ENCODE data around the gene CHRNB2.

Gene CHRNB2

DNA sequence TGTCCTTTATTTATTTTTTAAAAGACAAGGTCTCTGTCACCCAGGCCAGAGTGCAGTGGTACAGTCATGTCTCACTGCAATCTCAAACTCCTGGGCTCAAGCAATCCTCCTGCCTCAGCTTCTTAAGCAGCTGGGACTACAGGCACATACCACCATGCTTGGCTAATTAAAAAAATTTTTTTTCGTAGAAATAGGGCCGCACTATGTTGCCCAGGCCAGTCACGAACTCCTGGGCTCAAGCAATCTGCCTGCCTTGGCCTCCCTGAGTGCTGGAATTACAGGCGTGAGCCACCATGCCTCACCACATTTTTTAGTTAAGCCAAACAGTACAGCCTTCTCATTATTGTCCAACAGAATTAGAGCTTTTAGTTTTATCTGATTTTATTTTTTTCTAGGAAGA is 47.8 kb downstream of the CHRNB2 start:
- no peak overlapping the region for H3K9ac ChIP-seq (ENCODE audit: low read depth, low read length, poor library complexity)
- no peak overlapping the region for H3K4ac ChIP-seq (ENCODE audit: low read length)
- no peak overlapping the region for H3K23ac ChIP-seq (ENCODE audit: low read depth, low read length, poor library complexity)
- H4K8ac ChIP-seq (ENCODE audit: low read depth, low read length), result no peak overlapping the region
- H2AFZ ChIP-seq (ENCODE audit: low read length), result no peak overlapping the region
- no peak overlapping the region for H2BK5ac ChIP-seq (ENCODE audit: low read length)
- H3K27ac ChIP-seq (replicated peaks; ENCODE audit: low read length), result no peak overlapping the region
- H3K18ac ChIP-seq (ENCODE audit: low read length), result no peak overlapping the region
- no peak overlapping the region for H3K4me2 ChIP-seq (ENCODE audit: insufficient read depth, low read length, poor library complexity, severe bottlenecking)
- H3K4me3 ChIP-seq (ENCODE audit: low read length in 2 of 2), result no peak overlapping the region
- H3K9me3 ChIP-seq (replicated peaks in 1 of 2; ENCODE audit: control insufficient read depth in 2 of 2, insufficient read depth in 1 of 2, low read depth in 1 of 2, low read length in 2 of 2), result no peaks in the 10 kb centered on the region
- no peak for DNase-seq (ENCODE audit: low spot score)
- no CpG with 5 or more reads among the region's 4 CpGs for WGBS, 2 donors (ENCODE audit: extremely low coverage in 2 of 2, insufficient read length in 2 of 2, insufficient replicate concordance in 1 of 2)
- no peaks in the 10 kb centered on the region for H3K27me3 ChIP-seq (ENCODE audit: control insufficient read depth in 3 of 3, insufficient read depth in 3 of 3, low read depth in 1 of 3, low read length in 3 of 3)
- no peaks in the 10 kb centered on the region for H3K79me1 ChIP-seq (ENCODE audit: low read depth, low read length)
- H3K4me1 ChIP-seq (ENCODE audit: control insufficient read depth in 2 of 2, insufficient read depth in 1 of 2, low read depth in 1 of 2, low read length in 2 of 2), result peaks cover 6 to 7% of the 10 kb centered on the region in 2 donors
- no peak overlapping the region for H2BK120ac ChIP-seq (ENCODE audit: low read depth, low read length)
- H2BK12ac ChIP-seq (ENCODE audit: low read length), result no peak overlapping the region
- H3K14ac ChIP-seq (ENCODE audit: low read length), result no peak overlapping the region
- no peak overlapping the region for H2BK15ac ChIP-seq (ENCODE audit: low read length)
- H4K91ac ChIP-seq (ENCODE audit: low read depth, low read length, poor library complexity), result no peak overlapping the region
- H2AK5ac ChIP-seq (ENCODE audit: low read depth, low read length), result no peak overlapping the region
- peaks cover 0 to 18% of the 10 kb centered on the region in 2 donors for H3K36me3 ChIP-seq (replicated peaks in 1 of 2; ENCODE audit: control insufficient read depth in 2 of 2, insufficient read depth in 2 of 2, low read length in 2 of 2)

DNA sequence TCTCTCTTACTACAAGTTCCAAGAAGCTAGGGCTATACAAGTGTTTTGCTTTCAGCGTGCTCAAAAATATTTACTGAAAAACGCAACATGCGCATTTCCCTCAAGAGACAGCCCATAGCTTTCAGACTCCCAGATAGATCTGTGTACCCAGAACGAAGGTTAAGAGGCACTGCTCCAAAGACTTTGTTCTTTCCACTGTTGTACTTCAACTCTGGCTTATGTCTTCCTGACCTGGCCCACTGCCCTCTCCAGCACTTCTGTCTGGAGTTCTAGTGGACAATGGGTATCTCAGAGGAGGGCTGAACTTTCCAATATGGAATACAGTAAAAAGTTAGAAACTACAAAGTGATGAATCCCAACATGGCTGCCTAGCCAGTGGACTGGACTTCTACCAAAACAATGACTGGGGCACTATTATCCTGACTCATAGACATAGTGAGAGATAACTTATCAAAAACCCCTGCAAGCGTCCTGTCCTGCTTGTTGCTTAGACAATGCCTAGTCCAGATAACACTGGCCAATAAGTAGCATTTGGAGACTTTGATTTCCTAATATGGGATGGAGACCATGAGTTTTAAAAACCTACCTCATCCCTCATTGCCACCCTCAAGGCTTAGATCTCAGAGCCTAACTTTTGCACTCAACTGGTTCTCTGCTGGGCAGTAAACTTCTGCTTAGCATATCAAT is 49.2 kb downstream of the CHRNB2 start:
- no CpG with 5 or more reads among the region's 5 CpGs for WGBS, 2 donors (ENCODE audit: extremely low coverage in 2 of 2, insufficient read length in 2 of 2, insufficient replicate concordance in 1 of 2)
- H3K27ac ChIP-seq (replicated peaks; ENCODE audit: low read length), result no peak overlapping the region

GRCh38 chr1:154619181-154619948 is 51.8 kb downstream of the CHRNB2 start:
- H3K9me3 ChIP-seq (replicated peaks in 1 of 2; ENCODE audit: control insufficient read depth in 2 of 2, insufficient read depth in 1 of 2, low read depth in 1 of 2, low read length in 2 of 2), result no peaks in the 10 kb centered on the region
- H2BK5ac ChIP-seq (ENCODE audit: low read length), result no peak overlapping the region
- peaks cover 0 to 2% of the 10 kb centered on the region in 2 donors for H3K4me1 ChIP-seq (ENCODE audit: control insufficient read depth in 2 of 2, insufficient read depth in 1 of 2, low read depth in 1 of 2, low read length in 2 of 2)
- no peak overlapping the region for H3K9ac ChIP-seq (ENCODE audit: low read depth, low read length, poor library complexity)
- no peak overlapping the region for H2BK15ac ChIP-seq (ENCODE audit: low read length)
- no peak overlapping the region for H4K8ac ChIP-seq (ENCODE audit: low read depth, low read length)
- no peak overlapping the region for H3K14ac ChIP-seq (ENCODE audit: low read length)
- no peak overlapping the region for H3K4me3 ChIP-seq (ENCODE audit: low read length in 2 of 2)
- H3K27me3 ChIP-seq (ENCODE audit: control insufficient read depth in 3 of 3, insufficient read depth in 3 of 3, low read depth in 1 of 3, low read length in 3 of 3), result no peaks in the 10 kb centered on the region
- WGBS, 2 donors (ENCODE audit: extremely low coverage in 2 of 2, insufficient read length in 2 of 2, insufficient replicate concordance in 1 of 2), result no CpG with 5 or more reads among the region's 5 CpGs
- no peak overlapping the region for H4K91ac ChIP-seq (ENCODE audit: low read depth, low read length, poor library complexity)
- no peak for DNase-seq (ENCODE audit: low spot score)
- H2BK120ac ChIP-seq (ENCODE audit: low read depth, low read length), result no peak overlapping the region
- no peak overlapping the region for H2BK12ac ChIP-seq (ENCODE audit: low read length)
- H3K4me2 ChIP-seq (ENCODE audit: insufficient read depth, low read length, poor library complexity, severe bottlenecking), result no peak overlapping the region
- H3K4ac ChIP-seq (ENCODE audit: low read length), result no peak overlapping the region
- no peak overlapping the region for H3K18ac ChIP-seq (ENCODE audit: low read length)
- no peak overlapping the region for H2AK5ac ChIP-seq (ENCODE audit: low read depth, low read length)
- no peak overlapping the region for H3K27ac ChIP-seq (replicated peaks; ENCODE audit: low read length)
- no peak overlapping the region for H3K23ac ChIP-seq (ENCODE audit: low read depth, low read length, poor library complexity)
- H3K79me1 ChIP-seq (ENCODE audit: low read depth, low read length), result no peaks in the 10 kb centered on the region
- peaks cover 0 to 43% of the 10 kb centered on the region in 2 donors for H3K36me3 ChIP-seq (replicated peaks in 1 of 2; ENCODE audit: control insufficient read depth in 2 of 2, insufficient read depth in 2 of 2, low read length in 2 of 2)
- no peak overlapping the region for H2AFZ ChIP-seq (ENCODE audit: low read length)

More for the DNA sequence above, 49.2 kb downstream of the CHRNB2 start:
- Histone ChIP-seq H3K36me3 (replicated peaks in 1 of 2; ENCODE audit: control insufficient read depth in 2 of 2, insufficient read depth in 2 of 2, low read length in 2 of 2) (peaks cover 0 to 19% of the 10 kb centered on the region in 2 donors), H3K18ac (ENCODE audit: low read length) (no peak overlapping the region), H4K91ac (ENCODE audit: low read depth, low read length, poor library complexity) (no peak overlapping the region), H4K8ac (ENCODE audit: low read depth, low read length) (no peak overlapping the region), H2BK5ac (ENCODE audit: low read length) (no peak overlapping the region), H3K4ac (ENCODE audit: low read length) (no peak overlapping the region), H3K27me3 (ENCODE audit: control insufficient read depth in 3 of 3, insufficient read depth in 3 of 3, low read depth in 1 of 3, low read length in 3 of 3) (no peaks in the 10 kb centered on the region), H3K79me1 (ENCODE audit: low read depth, low read length) (no peaks in the 10 kb centered on the region), H2AFZ (ENCODE audit: low read length) (no peak overlapping the region), H2BK15ac (ENCODE audit: low read length) (no peak overlapping the region), H3K14ac (ENCODE audit: low read length) (no peak overlapping the region), H3K4me3 (ENCODE audit: low read length in 2 of 2) (no peak overlapping the region), H3K23ac (ENCODE audit: low read depth, low read length, poor library complexity) (no peak overlapping the region), H2BK120ac (ENCODE audit: low read depth, low read length) (no peak overlapping the region), H3K4me1 (ENCODE audit: control insufficient read depth in 2 of 2, insufficient read depth in 1 of 2, low read depth in 1 of 2, low read length in 2 of 2) (peaks cover 0 to 2% of the 10 kb centered on the region in 2 donors), H3K9me3 (replicated peaks in 1 of 2; ENCODE audit: control insufficient read depth in 2 of 2, insufficient read depth in 1 of 2, low read depth in 1 of 2, low read length in 2 of 2) (no peaks in the 10 kb centered on the region), H2BK12ac (ENCODE audit: low read length) (no peak overlapping the region), H2AK5ac (ENCODE audit: low read depth, low read length) (no peak overlapping the region), H3K4me2 (ENCODE audit: insufficient read depth, low read length, poor library complexity, severe bottlenecking) (no peak overlapping the region), H3K9ac (ENCODE audit: low read depth, low read length, poor library complexity) (no peak overlapping the region)
- no peak for DNase-seq (ENCODE audit: low spot score)

DNA sequence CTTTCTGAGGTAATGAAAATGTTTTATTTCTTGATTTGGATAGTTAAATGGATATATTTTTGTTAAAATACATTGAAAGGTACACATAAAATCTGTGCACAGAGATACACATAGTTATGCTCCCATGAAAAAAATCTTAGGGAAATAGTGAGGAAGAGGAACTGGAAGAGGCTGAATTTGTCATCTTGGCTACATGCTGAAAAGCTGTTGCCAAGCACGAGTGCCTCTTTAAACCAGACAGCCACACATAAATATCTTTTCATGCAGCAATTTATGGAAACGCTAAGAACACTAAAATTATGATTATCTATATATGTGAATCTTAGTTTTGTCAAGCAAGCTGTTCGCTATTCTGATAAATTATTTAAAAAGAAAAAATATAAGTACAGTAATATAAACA is 53.2 kb downstream of the CHRNB2 start:
- Histone ChIP-seq H3K36me3 (replicated peaks in 1 of 2; ENCODE audit: control insufficient read depth in 2 of 2, insufficient read depth in 2 of 2, low read length in 2 of 2) (peaks cover 2 to 51% of the 10 kb centered on the region in 2 donors), H3K14ac (ENCODE audit: low read length) (no peak overlapping the region), H3K4ac (ENCODE audit: low read length) (no peak overlapping the region), H2BK120ac (ENCODE audit: low read depth, low read length) (no peak overlapping the region), H4K91ac (ENCODE audit: low read depth, low read length, poor library complexity) (no peak overlapping the region), H3K23ac (ENCODE audit: low read depth, low read length, poor library complexity) (no peak overlapping the region), H3K4me3 (ENCODE audit: low read length in 2 of 2) (no peak overlapping the region), H2BK12ac (ENCODE audit: low read length) (no peak overlapping the region), H3K9me3 (replicated peaks in 1 of 2; ENCODE audit: control insufficient read depth in 2 of 2, insufficient read depth in 1 of 2, low read depth in 1 of 2, low read length in 2 of 2) (no peaks in the 10 kb centered on the region), H3K18ac (ENCODE audit: low read length) (no peak overlapping the region), H4K8ac (ENCODE audit: low read depth, low read length) (no peak overlapping the region), H2BK5ac (ENCODE audit: low read length) (no peak overlapping the region), H3K27me3 (ENCODE audit: control insufficient read depth in 3 of 3, insufficient read depth in 3 of 3, low read depth in 1 of 3, low read length in 3 of 3) (no peaks in the 10 kb centered on the region), H2BK15ac (ENCODE audit: low read length) (no peak overlapping the region), H2AFZ (ENCODE audit: low read length) (no peak overlapping the region), H3K4me2 (ENCODE audit: insufficient read depth, low read length, poor library complexity, severe bottlenecking) (no peak overlapping the region), H2AK5ac (ENCODE audit: low read depth, low read length) (no peak overlapping the region), H3K27ac (replicated peaks; ENCODE audit: low read length) (no peak overlapping the region), H3K4me1 (ENCODE audit: control insufficient read depth in 2 of 2, insufficient read depth in 1 of 2, low read depth in 1 of 2, low read length in 2 of 2) (peaks cover 0 to 2% of the 10 kb centered on the region in 2 donors), H3K79me1 (ENCODE audit: low read depth, low read length) (peaks cover 4% of the 10 kb centered on the region), H3K9ac (ENCODE audit: low read depth, low read length, poor library complexity) (no peak overlapping the region)
- WGBS, 2 donors (ENCODE audit: extremely low coverage in 2 of 2, insufficient read length in 2 of 2, insufficient replicate concordance in 1 of 2), result no CpG with 5 or more reads among the region's 3 CpGs
- no peak for DNase-seq (ENCODE audit: low spot score)

Data from neuronal stem cell (in vitro differentiated cells).